Cerebellar nuclear complex (tissue), 1 donor: ENCODE measurements around the gene TFEB.

Source experiments
- DNase-seq, 2 experiments: peaks; one replicate each; lab custom pipeline; 2025; lab: John Stamatoyannopoulos, UW

Gene TFEB

DNA sequence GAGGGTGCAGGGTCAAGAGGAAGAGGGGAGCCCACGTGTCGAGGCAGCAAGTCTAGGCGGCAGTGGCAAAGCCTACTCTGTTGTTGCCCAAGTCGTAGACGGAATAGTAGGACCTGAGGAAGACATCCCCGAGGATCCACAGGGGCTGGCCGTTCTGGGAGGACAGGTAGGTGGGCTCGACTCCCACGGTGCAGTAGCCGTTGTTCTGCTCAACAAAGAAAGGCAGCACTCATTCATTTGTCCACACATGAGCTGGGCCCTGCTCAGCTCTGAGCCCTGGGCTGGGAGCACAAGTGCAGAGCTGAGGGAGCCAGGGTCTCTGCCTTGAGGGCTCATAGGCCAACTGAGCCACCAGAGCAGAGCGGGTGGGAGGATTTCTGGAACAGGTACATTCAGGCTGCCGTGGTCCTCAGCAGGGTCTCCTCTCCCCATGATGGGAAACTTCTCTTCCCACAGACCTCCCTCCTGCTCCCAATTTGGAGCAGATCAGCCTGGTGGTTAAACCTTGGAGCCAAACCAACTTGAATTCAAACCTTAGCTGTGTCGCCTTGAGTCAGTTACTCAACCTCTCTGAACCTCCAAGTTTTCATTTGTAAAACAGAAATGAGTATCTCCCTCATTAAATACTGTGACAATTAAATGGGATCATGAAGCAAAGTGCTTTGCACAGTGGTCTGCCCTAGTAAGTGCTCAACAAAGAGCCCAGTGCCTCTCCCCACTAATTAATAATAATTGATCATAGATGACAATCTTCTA is 1.6 kb upstream of the TFEB start:
- no peak for DNase-seq

DNA sequence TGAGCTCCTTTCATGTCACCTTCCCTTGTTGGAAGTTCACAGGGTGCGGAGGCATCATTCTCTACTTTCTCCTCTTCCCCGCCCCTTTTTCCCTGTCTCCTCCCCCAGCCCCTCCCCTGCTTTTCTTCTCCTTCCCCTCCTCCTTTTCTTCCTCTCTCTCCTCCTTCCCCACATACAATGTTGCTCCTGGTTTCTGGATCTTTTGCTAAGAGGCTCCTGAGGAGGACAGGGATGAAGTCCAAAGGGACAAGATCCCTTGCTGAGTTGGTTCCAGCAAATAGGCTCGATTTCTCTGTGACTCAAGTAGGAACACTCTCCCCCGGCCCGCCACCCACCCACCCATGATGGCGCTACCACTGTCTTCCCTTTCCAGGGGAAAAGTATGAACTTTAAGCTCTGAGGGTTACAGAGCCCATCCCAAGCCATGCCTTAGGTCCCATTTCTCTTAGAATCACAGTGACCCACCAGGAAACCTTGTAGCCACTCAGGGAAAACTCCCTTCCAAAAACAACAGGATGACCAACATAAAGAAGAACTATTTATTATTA is 852 bp upstream of the TFEB start:
- DNase-seq, result no peak

GRCh38 chr6:41734666-41735426 is 562 bp downstream of the TFEB start:
- no peak for DNase-seq

DNA sequence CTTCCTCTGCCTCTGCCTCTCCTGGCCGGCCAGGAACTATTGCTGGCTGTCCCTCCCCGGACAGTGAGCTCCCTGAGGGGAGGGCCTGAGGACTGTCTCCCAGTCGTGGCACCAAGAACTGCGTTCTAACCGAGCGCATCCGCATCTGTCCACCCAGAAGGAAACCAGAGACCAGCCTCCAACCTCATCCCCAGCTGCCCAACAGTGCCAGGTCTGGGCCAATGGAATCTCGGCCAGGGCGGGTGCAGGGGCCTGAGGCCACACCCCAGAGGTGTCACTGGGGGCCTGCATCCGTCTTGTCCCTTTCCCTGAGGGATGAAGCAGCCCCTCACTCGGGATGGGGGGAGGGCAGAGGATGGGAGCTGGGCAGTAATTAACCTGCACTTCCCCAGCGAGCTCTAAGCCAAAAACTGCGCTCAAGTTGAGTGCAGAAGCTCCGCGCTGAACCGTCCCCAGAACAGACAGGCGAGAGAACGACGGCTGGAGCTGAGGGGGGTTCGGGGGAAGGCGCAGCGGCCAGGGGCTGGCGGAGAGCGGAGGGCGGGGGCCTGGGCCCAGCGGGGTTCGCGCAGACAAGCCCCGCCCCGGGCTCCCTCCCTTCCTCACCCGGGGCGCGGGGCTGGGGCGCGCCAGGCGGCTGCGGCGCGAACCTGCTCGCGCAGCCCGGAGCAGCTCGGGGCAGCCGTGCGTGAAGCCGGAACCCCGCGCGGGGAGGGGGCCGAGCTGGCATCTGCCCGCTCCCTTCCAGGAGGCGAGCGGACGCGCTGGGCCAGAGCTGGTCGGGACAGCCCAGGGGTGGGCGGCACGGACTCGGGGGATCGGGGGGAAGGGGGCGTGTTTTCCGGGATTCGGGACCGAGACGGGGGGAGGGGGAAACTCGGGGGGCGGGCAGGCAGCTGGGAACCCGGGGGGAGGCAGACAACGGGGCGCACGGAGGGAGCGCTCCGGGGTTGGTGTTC is 1.4 kb downstream of the TFEB start:
- no peak for DNase-seq

DNA sequence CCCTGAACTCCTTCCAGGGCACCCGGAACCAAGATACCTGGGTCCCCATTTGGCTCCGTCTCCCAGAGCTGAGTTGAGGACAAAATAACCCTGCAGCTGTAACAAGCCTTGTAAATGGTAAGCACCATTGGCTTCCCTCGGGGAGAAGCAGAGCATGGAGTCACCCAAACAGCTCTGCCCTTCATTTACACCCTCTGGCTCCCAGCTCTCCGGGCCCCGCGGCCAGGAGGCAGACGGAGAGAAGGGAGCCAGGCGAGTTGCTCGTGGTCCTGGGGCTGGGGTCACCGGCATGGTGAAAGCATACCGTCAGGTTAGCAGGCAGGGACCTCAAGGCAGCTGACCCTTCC is 2.1 kb downstream of the TFEB start:
- DNase-seq, result no peak

- DNase-seq, result no peak
These were observed 2.6 kb downstream of the TFEB start for GRCh38 chr6:41732591-41733359.

- DNase-seq, result no peak
These were observed 3.3 kb downstream of the TFEB start for GRCh38 chr6:41732149-41732548.

DNA sequence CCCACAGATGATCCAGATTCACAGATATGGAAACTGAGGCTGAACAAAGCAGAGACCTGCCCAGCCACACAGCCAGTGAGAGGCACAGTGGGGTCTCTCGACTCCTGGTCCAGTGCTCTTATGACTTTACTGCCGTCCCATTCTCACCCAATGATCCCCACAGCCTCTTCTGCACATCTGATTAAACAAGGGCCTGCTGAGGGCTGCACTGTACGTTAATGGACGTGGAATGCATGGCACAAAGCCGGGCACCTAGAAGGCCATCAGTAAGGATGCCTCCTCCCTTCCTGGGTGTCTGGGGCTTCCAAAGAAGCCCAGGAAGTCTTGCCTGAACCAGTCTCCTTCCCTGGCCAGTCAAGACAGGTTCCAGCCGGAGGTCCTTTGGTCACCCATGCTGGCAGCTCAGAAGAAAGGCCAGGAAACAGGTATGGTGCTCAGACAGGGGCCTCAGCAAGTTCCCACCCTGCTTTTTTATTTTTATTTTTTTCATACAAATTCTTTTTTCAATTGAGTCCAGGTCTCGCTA is 3.8 kb downstream of the TFEB start:
- DNase-seq, result no peak

GRCh38 chr6:41730531-41731436 is 4.6 kb downstream of the TFEB start:
- no peak for DNase-seq

DNA sequence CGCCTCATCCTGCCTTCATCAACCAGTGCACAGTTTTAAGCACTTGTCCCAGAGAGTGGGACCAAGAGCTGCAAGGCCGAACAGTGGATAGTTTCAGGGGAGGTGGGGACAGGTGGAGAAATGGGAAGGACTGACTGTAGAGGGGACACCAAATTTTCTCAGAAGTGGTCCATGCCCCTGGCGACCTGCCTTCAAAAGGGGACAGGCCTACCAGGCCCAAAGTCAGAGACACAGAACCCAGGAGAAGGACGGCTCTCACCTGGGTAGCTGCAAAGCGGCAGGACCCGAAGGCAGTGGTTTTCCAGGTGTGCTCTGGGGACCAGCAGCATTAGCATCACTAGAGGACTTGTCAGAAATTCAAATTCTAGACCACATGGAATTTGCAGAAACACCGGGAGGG is 5.8 kb downstream of the TFEB start:
- no peak for DNase-seq

DNA sequence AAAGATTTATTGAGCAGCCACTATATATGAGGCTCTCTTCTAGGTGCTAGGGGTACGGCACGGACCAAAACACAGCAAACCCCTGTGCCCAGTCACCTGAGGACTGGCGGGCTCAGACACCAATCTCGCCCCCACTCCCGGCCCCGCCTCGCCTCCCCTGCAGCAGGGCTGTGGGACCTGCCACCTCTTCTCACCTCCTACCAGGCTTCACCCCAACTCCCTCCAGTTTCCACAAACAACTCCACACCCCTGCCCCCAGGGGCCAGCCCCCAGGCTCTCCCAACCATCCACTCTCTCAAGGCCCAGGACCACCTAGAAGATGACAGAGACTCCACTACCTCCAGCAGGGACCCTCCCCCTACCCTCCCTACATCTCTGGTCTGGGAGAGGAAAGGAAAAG is 6.5 kb downstream of the TFEB start:
- no peak for DNase-seq

DNA sequence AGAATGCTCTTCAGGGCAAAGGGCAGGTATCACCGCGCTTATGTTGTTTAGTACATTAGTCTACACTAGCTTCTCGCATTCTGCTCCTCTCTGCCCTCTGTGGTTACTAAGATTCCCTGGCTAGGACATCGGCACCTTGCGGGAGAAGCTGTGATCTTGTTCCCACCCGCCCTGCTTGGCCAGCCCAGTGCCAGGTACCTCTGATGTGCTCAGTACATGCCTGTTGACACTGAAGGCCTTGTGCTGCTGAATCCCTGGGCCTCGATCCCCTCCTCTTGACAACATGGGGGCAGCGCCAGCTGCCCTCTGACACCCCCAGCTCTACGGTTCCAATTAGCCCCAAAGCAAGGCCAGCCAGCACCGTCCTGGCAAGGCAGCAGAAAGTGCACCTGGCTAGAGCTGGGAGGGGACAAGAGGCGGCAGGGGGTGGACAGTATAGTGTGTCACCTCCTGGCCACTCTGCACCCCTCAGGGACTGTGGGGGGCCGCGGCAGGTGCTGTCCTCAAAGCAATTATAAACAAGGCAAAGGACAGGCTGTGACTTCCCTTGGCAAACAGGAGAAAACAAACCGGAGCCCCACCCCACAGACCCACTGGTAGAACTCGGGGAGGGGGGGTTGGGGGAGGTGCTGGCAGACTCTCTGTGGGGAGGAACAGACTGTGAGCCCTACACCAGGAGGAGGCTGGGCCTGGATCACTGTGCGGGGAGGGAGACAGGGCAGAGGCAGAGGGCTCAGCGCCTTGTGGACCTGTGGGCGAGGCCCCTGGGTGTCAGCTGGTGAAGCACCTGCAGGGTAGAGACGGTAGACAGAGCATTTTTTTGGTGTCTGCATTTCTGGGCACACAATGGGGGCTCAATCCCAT is 7.1 kb downstream of the TFEB start:
- DNase-seq, result peak in 1 of 2 experiments; percentile 27

DNA sequence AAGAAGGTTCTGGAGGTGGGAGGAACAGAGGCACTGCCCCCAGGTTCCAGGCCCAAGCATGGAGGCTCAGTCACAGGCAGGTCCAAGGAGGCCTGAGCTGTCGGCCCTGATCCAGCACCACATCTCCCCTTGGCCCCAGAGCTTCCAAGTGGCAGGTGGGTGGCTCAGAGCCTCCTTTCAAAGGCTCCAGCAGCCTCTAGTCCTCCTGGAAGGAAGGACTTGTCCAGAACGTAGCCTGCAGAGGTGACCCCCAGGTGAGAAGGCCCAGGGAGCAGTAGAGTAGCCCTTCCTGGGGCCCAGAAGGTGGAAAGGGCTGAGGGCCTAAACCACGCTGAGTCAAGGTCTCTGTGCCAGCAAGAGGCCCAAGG is 7.7 kb downstream of the TFEB start:
- no peak for DNase-seq

DNA sequence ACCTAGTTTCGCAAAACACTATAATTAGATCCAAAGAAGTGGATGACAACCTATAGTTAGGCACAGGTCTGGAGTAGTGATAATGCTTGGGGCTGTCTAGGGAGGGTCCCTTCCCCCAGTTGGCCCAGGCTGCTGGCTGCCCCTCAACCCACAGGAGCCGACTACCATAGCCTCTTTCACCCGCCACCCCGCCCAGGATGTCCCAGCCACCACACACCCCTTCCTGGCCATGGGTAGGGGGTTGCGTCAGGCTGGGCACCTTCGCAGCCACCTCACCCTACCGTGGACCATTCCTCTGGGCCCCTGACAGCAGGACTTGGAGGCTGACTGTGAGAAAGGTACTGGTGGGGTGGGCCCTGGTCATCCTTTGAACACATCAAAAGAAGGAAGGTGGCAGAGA is 8.5 kb downstream of the TFEB start:
- DNase-seq, result no peak

DNA sequence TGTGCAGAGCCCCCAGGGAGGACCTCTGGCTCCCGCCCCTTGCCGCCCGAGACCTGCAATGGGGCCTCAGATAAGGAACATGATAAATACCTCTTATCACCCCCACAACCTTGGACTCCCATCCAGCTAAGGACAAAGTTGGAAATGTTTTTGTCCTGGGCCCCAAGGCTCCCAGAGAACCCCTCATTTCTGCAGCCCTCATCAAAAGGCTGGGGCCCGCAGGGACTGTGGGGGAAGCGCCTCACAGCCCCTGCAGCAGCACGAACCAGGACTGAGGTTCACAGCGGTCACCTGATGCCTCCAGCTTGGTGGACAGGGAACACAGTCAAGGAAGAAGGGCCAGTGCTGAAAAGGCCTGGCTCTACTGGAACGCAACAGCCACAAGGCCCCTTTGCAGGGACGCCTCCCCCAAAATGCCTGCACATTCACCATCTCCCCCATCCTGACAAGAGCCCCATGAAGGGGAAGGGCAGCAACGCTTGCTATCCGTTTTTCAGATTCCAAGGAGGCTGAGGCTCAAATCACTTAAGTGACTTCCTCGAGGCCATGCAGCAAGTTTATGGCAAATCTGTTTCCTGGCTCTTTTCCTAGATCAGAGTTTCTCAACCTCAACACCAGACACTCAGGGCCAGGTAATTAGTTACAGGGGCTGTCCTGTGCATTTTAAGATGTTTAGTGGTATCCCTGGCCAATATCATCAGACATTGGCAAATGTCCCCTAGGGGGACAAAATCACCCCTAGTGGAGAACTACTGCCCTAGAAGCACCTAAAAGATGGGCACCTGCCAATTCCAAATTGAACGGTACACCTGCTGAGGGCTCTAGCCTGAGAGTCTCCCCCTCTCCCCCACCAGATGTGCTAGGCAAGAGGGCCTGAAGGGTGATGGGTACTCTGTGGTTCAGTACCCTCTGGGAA is 10.6 kb downstream of the TFEB start:
- DNase-seq, result no peak

GRCh38 chr6:41724228-41724580 is 11.2 kb downstream of the TFEB start:
- no peak for DNase-seq

DNA sequence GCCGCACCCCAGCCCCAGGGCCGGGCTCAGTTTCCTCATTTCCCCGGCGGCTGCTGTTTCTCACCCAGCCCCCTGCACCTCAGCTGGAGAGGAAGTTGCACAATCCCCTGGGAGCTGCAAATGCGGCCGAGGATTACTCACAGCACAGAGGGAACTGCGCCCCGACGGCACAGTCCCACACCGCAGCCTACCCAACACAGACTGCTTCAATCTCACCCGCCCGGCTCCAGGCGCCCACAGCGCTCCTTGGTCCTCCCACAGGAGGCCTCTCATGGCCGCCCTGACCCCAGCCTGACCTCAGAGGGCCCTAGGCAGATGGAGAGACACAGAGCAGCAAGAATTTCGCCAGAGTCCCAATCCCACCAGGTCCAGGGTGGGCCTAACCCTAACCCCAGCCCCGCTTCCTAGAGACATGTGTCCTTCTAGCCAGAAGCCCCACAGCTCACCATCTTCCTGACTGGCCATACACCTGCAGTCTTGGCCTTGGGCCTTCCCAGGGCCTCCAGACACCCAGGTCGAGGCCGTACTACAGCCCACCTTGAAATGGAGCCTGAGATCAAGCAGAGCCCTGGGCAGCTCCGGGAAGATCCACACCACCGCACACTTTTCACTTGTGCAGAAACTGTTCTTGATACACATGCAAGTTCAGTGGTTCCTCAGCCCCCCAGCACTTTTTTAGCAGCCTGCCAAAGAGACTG is 11.7 kb downstream of the TFEB start:
- no peak for DNase-seq
